ENCODE data around the gene TANGO2. TPM values are rescaled to one million over a fixed set of nuclear protein-coding genes. Genes with fewer than 3 reads are reported as not detected.

The TANGO2 gene
- total RNA-seq, 1 donor from 2014 or later, result 24.9 TPM

DNA sequence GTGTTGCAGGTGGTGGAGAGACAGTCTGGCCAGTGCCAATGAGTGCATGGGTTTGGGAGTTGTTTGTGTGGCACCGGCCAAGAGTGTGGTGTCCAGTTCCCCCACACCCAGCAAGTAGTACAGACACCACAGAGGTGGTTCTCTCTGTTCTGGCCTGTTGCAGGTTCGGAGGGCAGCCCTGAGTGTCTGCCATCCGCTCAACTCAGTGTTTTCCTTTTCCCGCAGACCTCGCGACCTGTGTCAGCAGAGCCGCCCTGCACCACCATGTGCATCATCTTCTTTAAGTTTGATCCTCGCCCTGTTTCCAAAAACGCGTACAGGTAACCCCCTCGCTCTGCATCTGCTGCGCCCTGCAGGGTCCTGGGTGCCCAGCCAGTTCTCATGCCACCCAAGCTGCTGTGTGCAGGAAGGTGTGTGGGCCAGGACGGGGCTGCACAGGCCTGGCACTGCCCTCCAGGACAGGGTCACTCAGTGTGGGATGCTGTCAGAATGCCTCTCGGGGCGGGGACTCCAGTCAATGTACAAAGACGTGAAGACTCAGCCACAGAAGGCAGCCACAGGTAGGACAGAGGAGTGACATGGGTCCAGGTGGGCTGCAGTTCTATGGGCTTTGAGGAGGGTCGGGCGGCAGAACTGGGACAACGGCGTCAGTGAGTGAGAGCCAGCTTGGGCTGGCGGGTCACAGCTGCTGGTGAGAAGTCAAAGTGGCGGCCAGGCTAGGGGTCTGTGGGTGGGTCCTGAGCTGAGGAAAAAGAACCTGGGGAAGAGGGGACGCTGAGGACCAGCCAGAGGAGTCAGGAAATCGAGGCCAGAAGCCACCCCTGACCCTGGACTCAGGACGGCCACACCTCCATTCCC, 15.9 kb downstream of the TANGO2 start:
- Mint-ChIP-seq H3K27ac (ENCODE audit: unreplicated experiment) (no peak overlapping the region), H3K27me3 (ENCODE audit: unreplicated experiment) (no peaks in the 10 kb centered on the region), H3K4me3 (ENCODE audit: unreplicated experiment) (no peak overlapping the region), H3K9me3 (ENCODE audit: unreplicated experiment) (no peaks in the 10 kb centered on the region), H3K4me1 (ENCODE audit: unreplicated experiment) (no peaks in the 10 kb centered on the region), H3K36me3 (ENCODE audit: unreplicated experiment) (peaks cover 19% of the 10 kb centered on the region)
- TF ChIP-seq, protein P1, sequence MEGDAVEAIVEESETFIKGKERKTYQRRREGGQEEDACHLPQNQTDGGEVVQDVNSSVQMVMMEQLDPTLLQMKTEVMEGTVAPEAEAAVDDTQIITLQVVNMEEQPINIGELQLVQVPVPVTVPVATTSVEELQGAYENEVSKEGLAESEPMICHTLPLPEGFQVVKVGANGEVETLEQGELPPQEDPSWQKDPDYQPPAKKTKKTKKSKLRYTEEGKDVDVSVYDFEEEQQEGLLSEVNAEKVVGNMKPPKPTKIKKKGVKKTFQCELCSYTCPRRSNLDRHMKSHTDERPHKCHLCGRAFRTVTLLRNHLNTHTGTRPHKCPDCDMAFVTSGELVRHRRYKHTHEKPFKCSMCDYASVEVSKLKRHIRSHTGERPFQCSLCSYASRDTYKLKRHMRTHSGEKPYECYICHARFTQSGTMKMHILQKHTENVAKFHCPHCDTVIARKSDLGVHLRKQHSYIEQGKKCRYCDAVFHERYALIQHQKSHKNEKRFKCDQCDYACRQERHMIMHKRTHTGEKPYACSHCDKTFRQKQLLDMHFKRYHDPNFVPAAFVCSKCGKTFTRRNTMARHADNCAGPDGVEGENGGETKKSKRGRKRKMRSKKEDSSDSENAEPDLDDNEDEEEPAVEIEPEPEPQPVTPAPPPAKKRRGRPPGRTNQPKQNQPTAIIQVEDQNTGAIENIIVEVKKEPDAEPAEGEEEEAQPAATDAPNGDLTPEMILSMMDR (IDR thresholded peaks at IDR 0.05), result no peak
- no peak for DNase-seq (ENCODE audit: extremely low spot score, unreplicated experiment)

DNA sequence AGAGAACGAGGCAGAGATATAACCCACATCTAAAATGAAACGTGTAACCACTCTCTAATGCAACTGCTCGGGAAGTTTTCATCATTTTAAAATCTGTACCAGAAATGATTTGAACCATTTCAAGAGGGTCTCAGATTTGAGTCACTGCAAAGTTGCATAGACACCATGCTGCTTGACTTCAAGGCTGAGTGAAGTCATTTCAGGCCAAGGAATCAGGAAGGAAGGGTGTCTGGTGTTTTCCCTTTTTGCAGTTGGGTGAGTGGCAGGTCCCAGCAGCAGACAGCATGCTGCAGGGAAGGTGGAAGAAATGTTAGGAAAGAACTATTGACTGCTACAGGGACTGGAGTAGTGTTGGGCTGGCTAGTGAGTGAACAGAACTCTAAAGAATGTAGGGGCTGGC, 16.5 kb downstream of the TANGO2 start:
- Mint-ChIP-seq H3K9me3 (ENCODE audit: unreplicated experiment) (no peaks in the 10 kb centered on the region), H3K36me3 (ENCODE audit: unreplicated experiment) (peaks cover 19% of the 10 kb centered on the region), H3K27me3 (ENCODE audit: unreplicated experiment) (no peaks in the 10 kb centered on the region), H3K4me3 (ENCODE audit: unreplicated experiment) (no peak overlapping the region), H3K4me1 (ENCODE audit: unreplicated experiment) (no peaks in the 10 kb centered on the region), H3K27ac (ENCODE audit: unreplicated experiment) (no peak overlapping the region)
- no peak for DNase-seq (ENCODE audit: extremely low spot score, unreplicated experiment)
- TF ChIP-seq, protein P1 (IDR thresholded peaks at IDR 0.05), result no peak

- no peak for DNase-seq (ENCODE audit: extremely low spot score, unreplicated experiment)
- H3K27ac Mint-ChIP-seq (ENCODE audit: unreplicated experiment), result no peak overlapping the region
- no peaks in the 10 kb centered on the region for H3K9me3 Mint-ChIP-seq (ENCODE audit: unreplicated experiment)
- H3K27me3 Mint-ChIP-seq (ENCODE audit: unreplicated experiment), result no peaks in the 10 kb centered on the region
- TF ChIP-seq, protein P1 (IDR thresholded peaks at IDR 0.05), result no peak
- no peaks in the 10 kb centered on the region for H3K4me1 Mint-ChIP-seq (ENCODE audit: unreplicated experiment)
- H3K4me3 Mint-ChIP-seq (ENCODE audit: unreplicated experiment), result no peak overlapping the region
- H3K36me3 Mint-ChIP-seq (ENCODE audit: unreplicated experiment), result peaks cover 25% of the 10 kb centered on the region
These were observed 17.7 kb downstream of the TANGO2 start for GRCh38 chr22:20038574-20038973.

DNA sequence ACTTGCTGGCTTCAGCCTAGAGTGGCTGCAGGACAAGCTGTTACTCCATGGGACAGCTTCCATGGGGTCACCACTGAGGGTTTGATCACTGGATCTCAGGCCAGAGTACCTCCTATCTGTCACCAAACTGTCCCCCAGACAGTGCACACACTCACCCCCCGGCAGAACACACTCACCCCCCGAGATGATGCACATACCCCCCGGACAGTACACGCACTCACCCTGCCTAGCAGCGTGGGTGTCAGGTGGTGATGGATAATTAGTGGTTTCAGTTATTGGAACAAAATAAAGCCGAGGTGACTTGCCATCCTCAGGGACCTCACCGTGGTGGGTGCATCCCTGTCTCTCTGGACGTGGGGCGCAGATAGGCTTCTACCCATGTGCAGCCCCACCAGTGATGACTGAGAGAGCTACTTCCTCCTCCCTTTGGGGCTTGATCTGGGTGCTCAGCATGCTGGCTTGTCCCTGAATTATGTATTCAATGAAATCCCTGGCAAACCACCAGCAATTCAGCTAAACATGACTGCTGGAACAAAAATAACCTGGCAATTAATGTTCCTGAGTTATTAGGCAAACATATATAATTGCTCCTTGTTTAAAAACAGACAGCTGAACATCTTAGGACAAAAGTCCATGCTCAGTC, 18.9 kb downstream of the TANGO2 start:
- no peak overlapping the region for H3K4me3 Mint-ChIP-seq (ENCODE audit: unreplicated experiment)
- no peak overlapping the region for H3K27ac Mint-ChIP-seq (ENCODE audit: unreplicated experiment)
- DNase-seq (ENCODE audit: extremely low spot score, unreplicated experiment), result no peak

More for the DNA sequence above, 18.9 kb downstream of the TANGO2 start:
- Mint-ChIP-seq H3K36me3 (ENCODE audit: unreplicated experiment) (peaks cover 23% of the 10 kb centered on the region), H3K27me3 (ENCODE audit: unreplicated experiment) (no peaks in the 10 kb centered on the region), H3K4me1 (ENCODE audit: unreplicated experiment) (no peaks in the 10 kb centered on the region), H3K9me3 (ENCODE audit: unreplicated experiment) (no peaks in the 10 kb centered on the region)
- TF ChIP-seq, protein P1 (IDR thresholded peaks at IDR 0.05), result no peak
